Measurements from ENCODE around the gene FRMPD4.
"Not testable (repeated sequence)": the region's sequence is repeated elsewhere in the genome, so short reads cannot be mapped to it uniquely, and the experiment has no call there.

Gene FRMPD4

GRCh38 chrX:12159799-12160198 is 21.5 kb downstream of the FRMPD4 start:
- no peaks in the 10 kb centered on the region for H3K27me3 ChIP-seq (replicated peaks in 2 of 5; ENCODE audit: control insufficient read depth in 4 of 5, insufficient read depth in 5 of 5, low read length in 4 of 5)
- no peaks in the 10 kb centered on the region for H3K36me3 ChIP-seq (ENCODE audit: control insufficient read depth in 4 of 4, insufficient read depth in 4 of 4, low read length in 3 of 4)
- H3K4me3 ChIP-seq (ENCODE audit: control insufficient read depth in 1 of 7, extremely low read depth in 1 of 7, insufficient read depth in 4 of 7, low read depth in 2 of 7, low read length in 6 of 7) = no peak overlapping the region
- no peaks in the 10 kb centered on the region for H3K4me1 ChIP-seq (ENCODE audit: control extremely low read depth in 1 of 4, control insufficient read depth in 4 of 4, insufficient read depth in 4 of 4, low read length in 3 of 4)
- ChIA-PET CTCF (no interaction called here), POLR2A (no interaction called here)
- no peak overlapping the region for H3K27ac ChIP-seq (ENCODE audit: insufficient read depth in 1 of 2, low read depth in 1 of 2, low read length in 2 of 2, poor library complexity in 1 of 2, severe bottlenecking in 2 of 2)
- H3K9me3 ChIP-seq (ENCODE audit: control extremely low read depth in 1 of 5, control insufficient read depth in 4 of 5, insufficient read depth in 2 of 5, low read depth in 1 of 5, low read length in 4 of 5) = no peaks in the 10 kb centered on the region
- 0% methylated on average over 1 of the region's 4 CpGs for WGBS (ENCODE audit: insufficient coverage)
- no peak for DNase-seq

- H3K4me1 ChIP-seq (ENCODE audit: control extremely low read depth in 1 of 4, control insufficient read depth in 4 of 4, insufficient read depth in 4 of 4, low read length in 3 of 4) = no peaks in the 10 kb centered on the region
- H3K9me3 ChIP-seq (ENCODE audit: control extremely low read depth in 1 of 5, control insufficient read depth in 4 of 5, insufficient read depth in 2 of 5, low read depth in 1 of 5, low read length in 4 of 5) = no peaks in the 10 kb centered on the region
- DNase-seq = no peak
- CTCF ChIA-PET = no interaction called here
- no peaks in the 10 kb centered on the region for H3K27me3 ChIP-seq (replicated peaks in 2 of 5; ENCODE audit: control insufficient read depth in 4 of 5, insufficient read depth in 5 of 5, low read length in 4 of 5)
- H3K4me3 ChIP-seq (ENCODE audit: control insufficient read depth in 1 of 7, extremely low read depth in 1 of 7, insufficient read depth in 4 of 7, low read depth in 2 of 7, low read length in 6 of 7) = no peak overlapping the region
- no peaks in the 10 kb centered on the region for H3K36me3 ChIP-seq (ENCODE audit: control insufficient read depth in 4 of 4, insufficient read depth in 4 of 4, low read length in 3 of 4)
- no peak overlapping the region for H3K27ac ChIP-seq (ENCODE audit: insufficient read depth in 1 of 2, low read depth in 1 of 2, low read length in 2 of 2, poor library complexity in 1 of 2, severe bottlenecking in 2 of 2)
- WGBS (ENCODE audit: insufficient coverage) = 88% methylated on average over 2 of the region's 2 CpGs
- POLR2A ChIA-PET = no interaction called here
Measured at GRCh38 chrX:12162420-12162819, 24.1 kb downstream of the FRMPD4 start.

- H3K9me3 ChIP-seq (ENCODE audit: control extremely low read depth in 1 of 5, control insufficient read depth in 4 of 5, insufficient read depth in 2 of 5, low read depth in 1 of 5, low read length in 4 of 5); CTCF ChIA-PET; H3K4me1 ChIP-seq (ENCODE audit: control extremely low read depth in 1 of 4, control insufficient read depth in 4 of 4, insufficient read depth in 4 of 4, low read length in 3 of 4); H3K36me3 ChIP-seq (ENCODE audit: control insufficient read depth in 4 of 4, insufficient read depth in 4 of 4, low read length in 3 of 4); H3K27me3 ChIP-seq (replicated peaks in 2 of 5; ENCODE audit: control insufficient read depth in 4 of 5, insufficient read depth in 5 of 5, low read length in 4 of 5); H3K27ac ChIP-seq (ENCODE audit: insufficient read depth in 1 of 2, low read depth in 1 of 2, low read length in 2 of 2, poor library complexity in 1 of 2, severe bottlenecking in 2 of 2); H3K4me3 ChIP-seq (ENCODE audit: control insufficient read depth in 1 of 7, extremely low read depth in 1 of 7, insufficient read depth in 4 of 7, low read depth in 2 of 7, low read length in 6 of 7); DNase-seq; POLR2A ChIA-PET: not testable (repeated sequence)
- no CpG with 5 or more reads among the region's 3 CpGs for WGBS (ENCODE audit: insufficient coverage)
Measured at GRCh38 chrX:12164180-12164579, 25.9 kb downstream of the FRMPD4 start.

- WGBS (ENCODE audit: insufficient coverage) = 92% methylated on average over 2 of the region's 3 CpGs
- ChIA-PET POLR2A (no interaction called here), CTCF (no interaction called here)
- Histone ChIP-seq H3K27me3 (replicated peaks in 2 of 5; ENCODE audit: control insufficient read depth in 4 of 5, insufficient read depth in 5 of 5, low read length in 4 of 5) (no peaks in the 10 kb centered on the region), H3K4me1 (ENCODE audit: control extremely low read depth in 1 of 4, control insufficient read depth in 4 of 4, insufficient read depth in 4 of 4, low read length in 3 of 4) (no peaks in the 10 kb centered on the region), H3K36me3 (ENCODE audit: control insufficient read depth in 4 of 4, insufficient read depth in 4 of 4, low read length in 3 of 4) (no peaks in the 10 kb centered on the region), H3K27ac (ENCODE audit: insufficient read depth in 1 of 2, low read depth in 1 of 2, low read length in 2 of 2, poor library complexity in 1 of 2, severe bottlenecking in 2 of 2) (no peak overlapping the region), H3K9me3 (ENCODE audit: control extremely low read depth in 1 of 5, control insufficient read depth in 4 of 5, insufficient read depth in 2 of 5, low read depth in 1 of 5, low read length in 4 of 5) (no peaks in the 10 kb centered on the region), H3K4me3 (ENCODE audit: control insufficient read depth in 1 of 7, extremely low read depth in 1 of 7, insufficient read depth in 4 of 7, low read depth in 2 of 7, low read length in 6 of 7) (no peak overlapping the region)
- DNase-seq = no peak
Measured at GRCh38 chrX:12170755-12171154, 32.5 kb downstream of the FRMPD4 start.

GRCh38 chrX:12174358-12174757 is 36.1 kb downstream of the FRMPD4 start:
- ChIA-PET POLR2A (no interaction called here), CTCF (no interaction called here)
- Histone ChIP-seq H3K27me3 (replicated peaks in 2 of 5; ENCODE audit: control insufficient read depth in 4 of 5, insufficient read depth in 5 of 5, low read length in 4 of 5) (no peaks in the 10 kb centered on the region), H3K27ac (ENCODE audit: insufficient read depth in 1 of 2, low read depth in 1 of 2, low read length in 2 of 2, poor library complexity in 1 of 2, severe bottlenecking in 2 of 2) (no peak overlapping the region), H3K4me3 (ENCODE audit: control insufficient read depth in 1 of 7, extremely low read depth in 1 of 7, insufficient read depth in 4 of 7, low read depth in 2 of 7, low read length in 6 of 7) (no peak overlapping the region), H3K9me3 (ENCODE audit: control extremely low read depth in 1 of 5, control insufficient read depth in 4 of 5, insufficient read depth in 2 of 5, low read depth in 1 of 5, low read length in 4 of 5) (no peaks in the 10 kb centered on the region), H3K36me3 (ENCODE audit: control insufficient read depth in 4 of 4, insufficient read depth in 4 of 4, low read length in 3 of 4) (no peaks in the 10 kb centered on the region), H3K4me1 (ENCODE audit: control extremely low read depth in 1 of 4, control insufficient read depth in 4 of 4, insufficient read depth in 4 of 4, low read length in 3 of 4) (no peaks in the 10 kb centered on the region)
- no CpG with 5 or more reads among the region's 2 CpGs for WGBS (ENCODE audit: insufficient coverage)
- no peak for DNase-seq

GRCh38 chrX:12197030-12197429 is 58.8 kb downstream of the FRMPD4 start:
- Histone ChIP-seq H3K36me3 (ENCODE audit: control insufficient read depth in 4 of 4, insufficient read depth in 4 of 4, low read length in 3 of 4) (no peaks in the 10 kb centered on the region), H3K27me3 (replicated peaks in 2 of 5; ENCODE audit: control insufficient read depth in 4 of 5, insufficient read depth in 5 of 5, low read length in 4 of 5) (peaks cover 0 to 2% (median 0%) of the 10 kb centered on the region in 5 experiments), H3K27ac (ENCODE audit: insufficient read depth in 1 of 2, low read depth in 1 of 2, low read length in 2 of 2, poor library complexity in 1 of 2, severe bottlenecking in 2 of 2) (no peak overlapping the region), H3K9me3 (ENCODE audit: control extremely low read depth in 1 of 5, control insufficient read depth in 4 of 5, insufficient read depth in 2 of 5, low read depth in 1 of 5, low read length in 4 of 5) (peaks cover 0 to 4% (median 0%) of the 10 kb centered on the region in 5 experiments), H3K4me3 (ENCODE audit: control insufficient read depth in 1 of 7, extremely low read depth in 1 of 7, insufficient read depth in 4 of 7, low read depth in 2 of 7, low read length in 6 of 7) (no peak overlapping the region), H3K4me1 (ENCODE audit: control extremely low read depth in 1 of 4, control insufficient read depth in 4 of 4, insufficient read depth in 4 of 4, low read length in 3 of 4) (no peaks in the 10 kb centered on the region)
- DNase-seq = no peak
- ChIA-PET CTCF (no interaction called here), POLR2A (no interaction called here)
- 90% methylated on average over 1 of the region's 2 CpGs for WGBS (ENCODE audit: insufficient coverage)

GRCh38 chrX:12206413-12206812 is 68.1 kb downstream of the FRMPD4 start:
- ChIA-PET CTCF (no interaction called here), POLR2A (no interaction called here)
- no peak for DNase-seq
- WGBS (ENCODE audit: insufficient coverage) = 91% methylated on average over 1 of the region's 1 CpG
- no peaks in the 10 kb centered on the region for H3K9me3 ChIP-seq (ENCODE audit: control extremely low read depth in 1 of 5, control insufficient read depth in 4 of 5, insufficient read depth in 2 of 5, low read depth in 1 of 5, low read length in 4 of 5)
- no peaks in the 10 kb centered on the region for H3K36me3 ChIP-seq (ENCODE audit: control insufficient read depth in 4 of 4, insufficient read depth in 4 of 4, low read length in 3 of 4)
- H3K27ac ChIP-seq (ENCODE audit: insufficient read depth in 1 of 2, low read depth in 1 of 2, low read length in 2 of 2, poor library complexity in 1 of 2, severe bottlenecking in 2 of 2) = no peak overlapping the region
- peaks cover 0 to 5% (median 0%) of the 10 kb centered on the region in 5 experiments for H3K27me3 ChIP-seq (replicated peaks in 2 of 5; ENCODE audit: control insufficient read depth in 4 of 5, insufficient read depth in 5 of 5, low read length in 4 of 5)
- H3K4me1 ChIP-seq (ENCODE audit: control extremely low read depth in 1 of 4, control insufficient read depth in 4 of 4, insufficient read depth in 4 of 4, low read length in 3 of 4) = no peaks in the 10 kb centered on the region
- no peak overlapping the region for H3K4me3 ChIP-seq (ENCODE audit: control insufficient read depth in 1 of 7, extremely low read depth in 1 of 7, insufficient read depth in 4 of 7, low read depth in 2 of 7, low read length in 6 of 7)

All from common myeloid progenitor, CD34-positive (primary cell).